ENCODE data around the gene CAMK4. TPM values are rescaled to one million over a fixed set of nuclear protein-coding genes. Genes with fewer than 3 reads are reported as not detected.

The CAMK4 gene
- total and polyA plus RNA-seq, 10 donors, result 0.90 to 22.3 (median 12.6) TPM

GRCh38 chr5:111194925-111195324 is 29.3 kb upstream of the CAMK4 start:
- H3K27ac ChIP-seq, result no peak overlapping the region
- H3K9me3 ChIP-seq, result no peaks in the 10 kb centered on the region
- H3K4me3 ChIP-seq, result no peak overlapping the region
- WGBS, 5 donors, result 72 to 83% (median 81%) methylated on average over 2 of the region's 2 CpGs
- TF ChIP-seq POLR2A (IDR thresholded peaks at IDR 0.05) (no peak), POLR2AphosphoS5 (IDR thresholded peaks at IDR 0.05) (no peak)
- TF ChIP-seq, protein P1, sequence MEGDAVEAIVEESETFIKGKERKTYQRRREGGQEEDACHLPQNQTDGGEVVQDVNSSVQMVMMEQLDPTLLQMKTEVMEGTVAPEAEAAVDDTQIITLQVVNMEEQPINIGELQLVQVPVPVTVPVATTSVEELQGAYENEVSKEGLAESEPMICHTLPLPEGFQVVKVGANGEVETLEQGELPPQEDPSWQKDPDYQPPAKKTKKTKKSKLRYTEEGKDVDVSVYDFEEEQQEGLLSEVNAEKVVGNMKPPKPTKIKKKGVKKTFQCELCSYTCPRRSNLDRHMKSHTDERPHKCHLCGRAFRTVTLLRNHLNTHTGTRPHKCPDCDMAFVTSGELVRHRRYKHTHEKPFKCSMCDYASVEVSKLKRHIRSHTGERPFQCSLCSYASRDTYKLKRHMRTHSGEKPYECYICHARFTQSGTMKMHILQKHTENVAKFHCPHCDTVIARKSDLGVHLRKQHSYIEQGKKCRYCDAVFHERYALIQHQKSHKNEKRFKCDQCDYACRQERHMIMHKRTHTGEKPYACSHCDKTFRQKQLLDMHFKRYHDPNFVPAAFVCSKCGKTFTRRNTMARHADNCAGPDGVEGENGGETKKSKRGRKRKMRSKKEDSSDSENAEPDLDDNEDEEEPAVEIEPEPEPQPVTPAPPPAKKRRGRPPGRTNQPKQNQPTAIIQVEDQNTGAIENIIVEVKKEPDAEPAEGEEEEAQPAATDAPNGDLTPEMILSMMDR (IDR thresholded peaks at IDR 0.05 in 8 of 11, conservative IDR thresholded peaks at IDR 0.05 in 3 of 11), result no peak
- no peaks in the 10 kb centered on the region for H3K4me1 ChIP-seq
- intact Hi-C loops (cut with DNase I; ENCODE audit: low total_unique reads), result no loop called here
- DNase-seq, result no peak
- peaks cover 0 to 12% (median 0%) of the 10 kb centered on the region in 7 donors for H3K27me3 ChIP-seq (replicated peaks in 1 of 7)
- no peaks in the 10 kb centered on the region for H3K36me3 ChIP-seq

- no peak for TF ChIP-seq POLR2A (IDR thresholded peaks at IDR 0.05)
- TF ChIP-seq POLR2AphosphoS5 (IDR thresholded peaks at IDR 0.05), result no peak
- TF ChIP-seq, protein P1 (IDR thresholded peaks at IDR 0.05 in 8 of 11, conservative IDR thresholded peaks at IDR 0.05 in 3 of 11), result no peak
- intact Hi-C loops (cut with DNase I; ENCODE audit: low total_unique reads), result no loop called here
- H3K9me3 ChIP-seq, result no peaks in the 10 kb centered on the region
- DNase-seq, result no peak
- no peaks in the 10 kb centered on the region for H3K4me1 ChIP-seq
- no peaks in the 10 kb centered on the region for H3K36me3 ChIP-seq
- no peak overlapping the region for H3K4me3 ChIP-seq
- WGBS, 5 donors, result 26 to 41% (median 30%) methylated on average over 1 of the region's 1 CpG
- peaks cover 0 to 12% (median 0%) of the 10 kb centered on the region in 7 donors for H3K27me3 ChIP-seq (replicated peaks in 1 of 7)
- H3K27ac ChIP-seq, result no peak overlapping the region
Measured at GRCh38 chr5:111197523-111197922, 26.7 kb upstream of the CAMK4 start.

- Histone ChIP-seq H3K9me3 (no peaks in the 10 kb centered on the region), H3K27me3 (replicated peaks in 1 of 7) (peaks cover 0 to 12% (median 0%) of the 10 kb centered on the region in 7 donors), H3K4me3 (no peak overlapping the region), H3K27ac (no peak overlapping the region), H3K36me3 (no peaks in the 10 kb centered on the region), H3K4me1 (no peaks in the 10 kb centered on the region)
- no peak for DNase-seq
- no peak for TF ChIP-seq POLR2AphosphoS5 (IDR thresholded peaks at IDR 0.05)
- TF ChIP-seq, protein P1 (IDR thresholded peaks at IDR 0.05 in 8 of 11, conservative IDR thresholded peaks at IDR 0.05 in 3 of 11), result no peak
- WGBS, 5 donors, result 71 to 90% (median 83%) methylated on average over 4 of the region's 4 CpGs
- intact Hi-C loops (cut with DNase I; ENCODE audit: low total_unique reads), result no loop called here
Measured at GRCh38 chr5:111198281-111198966, 25.8 kb upstream of the CAMK4 start.

GRCh38 chr5:111200828-111201227 is 23.4 kb upstream of the CAMK4 start:
- Histone ChIP-seq H3K36me3 (no peaks in the 10 kb centered on the region), H3K27ac (no peak overlapping the region), H3K9me3 (no peaks in the 10 kb centered on the region), H3K4me3 (no peak overlapping the region), H3K4me1 (no peaks in the 10 kb centered on the region), H3K27me3 (replicated peaks in 1 of 7) (peaks cover 0 to 5% (median 0%) of the 10 kb centered on the region in 7 donors)
- DNase-seq, result no peak
- intact Hi-C loops (cut with DNase I; ENCODE audit: low total_unique reads), result no loop called here
- WGBS, 5 donors, result 66 to 90% (median 84%) methylated on average over 1 of the region's 1 CpG
- TF ChIP-seq POLR2A (IDR thresholded peaks at IDR 0.05) (no peak), POLR2AphosphoS5 (IDR thresholded peaks at IDR 0.05) (no peak)
- TF ChIP-seq, protein P1 (IDR thresholded peaks at IDR 0.05 in 8 of 11, conservative IDR thresholded peaks at IDR 0.05 in 3 of 11), result no peak
